Measurements from ENCODE around the gene PIP4P1. TPM values are rescaled to one million over a fixed set of nuclear protein-coding genes. Genes with fewer than 3 reads are reported as not detected.

Gene PIP4P1
- total and polyA plus RNA-seq, 9 of the 15 experiments (the other 6 are each of a cell fraction or from before 2014, with no cell fraction given) = 5.3 to 20.9 (median 10.7) TPM

DNA sequence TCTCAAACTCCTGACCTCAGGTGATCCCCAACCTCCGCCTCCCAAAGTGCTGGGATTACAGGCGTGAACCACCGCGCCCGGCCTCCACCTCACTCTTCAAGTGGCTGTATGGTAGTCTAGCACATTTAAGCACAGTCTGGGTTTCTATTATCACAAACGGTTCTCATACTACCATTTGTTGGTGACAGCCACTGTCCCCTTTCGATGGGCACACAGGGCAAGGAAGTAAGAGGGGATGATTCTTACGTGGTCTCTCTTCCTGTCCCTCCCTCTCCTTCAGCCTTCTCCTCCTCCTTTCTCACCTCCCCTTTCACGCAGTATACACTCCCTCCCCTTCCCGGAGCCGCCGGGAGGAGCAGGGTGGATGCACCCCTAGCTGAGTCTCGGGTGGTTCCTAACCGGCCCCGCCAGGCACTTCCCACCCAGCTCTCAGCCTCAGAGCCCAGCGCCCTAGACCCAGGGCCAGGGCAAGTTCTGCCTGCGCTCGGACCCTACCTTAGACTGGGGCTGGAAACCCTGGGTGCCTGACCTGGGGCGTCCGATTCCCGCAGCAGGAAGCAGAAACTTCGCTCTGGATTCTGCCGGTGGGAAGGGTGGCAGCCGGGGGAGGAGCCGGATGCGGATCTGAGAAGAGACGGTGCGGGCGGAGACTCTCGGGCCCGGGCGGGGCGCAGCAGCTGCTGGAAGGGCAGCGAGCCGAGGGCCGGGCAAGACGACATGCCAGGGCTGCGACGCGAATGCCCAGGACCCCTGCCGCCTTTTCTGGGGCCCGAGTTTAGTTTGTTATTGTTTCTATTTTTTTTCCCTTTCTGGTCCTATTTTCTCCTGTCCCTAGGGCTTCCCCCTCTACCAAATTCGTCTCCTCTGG, 48.1 kb downstream of the PIP4P1 start, which contains the start of gene TEP1 (continued):
- TF ChIP-seq, protein P1, sequence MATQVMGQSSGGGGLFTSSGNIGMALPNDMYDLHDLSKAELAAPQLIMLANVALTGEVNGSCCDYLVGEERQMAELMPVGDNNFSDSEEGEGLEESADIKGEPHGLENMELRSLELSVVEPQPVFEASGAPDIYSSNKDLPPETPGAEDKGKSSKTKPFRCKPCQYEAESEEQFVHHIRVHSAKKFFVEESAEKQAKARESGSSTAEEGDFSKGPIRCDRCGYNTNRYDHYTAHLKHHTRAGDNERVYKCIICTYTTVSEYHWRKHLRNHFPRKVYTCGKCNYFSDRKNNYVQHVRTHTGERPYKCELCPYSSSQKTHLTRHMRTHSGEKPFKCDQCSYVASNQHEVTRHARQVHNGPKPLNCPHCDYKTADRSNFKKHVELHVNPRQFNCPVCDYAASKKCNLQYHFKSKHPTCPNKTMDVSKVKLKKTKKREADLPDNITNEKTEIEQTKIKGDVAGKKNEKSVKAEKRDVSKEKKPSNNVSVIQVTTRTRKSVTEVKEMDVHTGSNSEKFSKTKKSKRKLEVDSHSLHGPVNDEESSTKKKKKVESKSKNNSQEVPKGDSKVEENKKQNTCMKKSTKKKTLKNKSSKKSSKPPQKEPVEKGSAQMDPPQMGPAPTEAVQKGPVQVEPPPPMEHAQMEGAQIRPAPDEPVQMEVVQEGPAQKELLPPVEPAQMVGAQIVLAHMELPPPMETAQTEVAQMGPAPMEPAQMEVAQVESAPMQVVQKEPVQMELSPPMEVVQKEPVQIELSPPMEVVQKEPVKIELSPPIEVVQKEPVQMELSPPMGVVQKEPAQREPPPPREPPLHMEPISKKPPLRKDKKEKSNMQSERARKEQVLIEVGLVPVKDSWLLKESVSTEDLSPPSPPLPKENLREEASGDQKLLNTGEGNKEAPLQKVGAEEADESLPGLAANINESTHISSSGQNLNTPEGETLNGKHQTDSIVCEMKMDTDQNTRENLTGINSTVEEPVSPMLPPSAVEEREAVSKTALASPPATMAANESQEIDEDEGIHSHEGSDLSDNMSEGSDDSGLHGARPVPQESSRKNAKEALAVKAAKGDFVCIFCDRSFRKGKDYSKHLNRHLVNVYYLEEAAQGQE (IDR thresholded peaks at IDR 0.05; ENCODE audit: borderline replicate concordance) = no peak
- TF ChIP-seq, protein P1 (CRISPR knock-in tag; IDR thresholded peaks at IDR 0.05; ENCODE audit: low read depth) = no peak
- no peak for TF ChIP-seq MEIS2 (IDR thresholded peaks at IDR 0.05; ENCODE audit: partially characterized antibody)
- TF ChIP-seq C11orf30 (IDR thresholded peaks at IDR 0.05; ENCODE audit: low read depth) = no peak
- no peak for TF ChIP-seq MAFK (IDR thresholded peaks at IDR 0.05; ENCODE audit: low read length)
- TF ChIP-seq SP1 (CRISPR knock-in tag; IDR thresholded peaks at IDR 0.05) = no peak
- TF ChIP-seq ZBED1 (IDR thresholded peaks at IDR 0.05) = no peak
- TF ChIP-seq NR3C1 (CRISPR knock-in tag; IDR thresholded peaks at IDR 0.05) = no peak
- peak; percentile 52; the same call in 1 of the 2 replicates for TF ChIP-seq ZNF263 (CRISPR knock-in tag; IDR thresholded peaks at IDR 0.05; ENCODE audit: borderline replicate concordance)
- TF ChIP-seq FOS (IDR thresholded peaks at IDR 0.05; ENCODE audit: extremely low read depth, insufficient read length) = no peak
- TF ChIP-seq CHCHD3 (CRISPR knock-in tag; IDR thresholded peaks at IDR 0.05) = no peak
- TF ChIP-seq, protein P2, sequence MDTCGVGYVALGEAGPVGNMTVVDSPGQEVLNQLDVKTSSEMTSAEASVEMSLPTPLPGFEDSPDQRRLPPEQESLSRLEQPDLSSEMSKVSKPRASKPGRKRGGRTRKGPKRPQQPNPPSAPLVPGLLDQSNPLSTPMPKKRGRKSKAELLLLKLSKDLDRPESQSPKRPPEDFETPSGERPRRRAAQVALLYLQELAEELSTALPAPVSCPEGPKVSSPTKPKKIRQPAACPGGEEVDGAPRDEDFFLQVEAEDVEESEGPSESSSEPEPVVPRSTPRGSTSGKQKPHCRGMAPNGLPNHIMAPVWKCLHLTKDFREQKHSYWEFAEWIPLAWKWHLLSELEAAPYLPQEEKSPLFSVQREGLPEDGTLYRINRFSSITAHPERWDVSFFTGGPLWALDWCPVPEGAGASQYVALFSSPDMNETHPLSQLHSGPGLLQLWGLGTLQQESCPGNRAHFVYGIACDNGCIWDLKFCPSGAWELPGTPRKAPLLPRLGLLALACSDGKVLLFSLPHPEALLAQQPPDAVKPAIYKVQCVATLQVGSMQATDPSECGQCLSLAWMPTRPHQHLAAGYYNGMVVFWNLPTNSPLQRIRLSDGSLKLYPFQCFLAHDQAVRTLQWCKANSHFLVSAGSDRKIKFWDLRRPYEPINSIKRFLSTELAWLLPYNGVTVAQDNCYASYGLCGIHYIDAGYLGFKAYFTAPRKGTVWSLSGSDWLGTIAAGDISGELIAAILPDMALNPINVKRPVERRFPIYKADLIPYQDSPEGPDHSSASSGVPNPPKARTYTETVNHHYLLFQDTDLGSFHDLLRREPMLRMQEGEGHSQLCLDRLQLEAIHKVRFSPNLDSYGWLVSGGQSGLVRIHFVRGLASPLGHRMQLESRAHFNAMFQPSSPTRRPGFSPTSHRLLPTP (IDR thresholded peaks at IDR 0.05; ENCODE audit: borderline replicate concordance, extremely low read depth, insufficient read length) = no peak
- no peak for TF ChIP-seq KAT2B (IDR thresholded peaks at IDR 0.05; ENCODE audit: low read depth, low read length)
- no peak for TF ChIP-seq PURB (CRISPR knock-in tag; IDR thresholded peaks at IDR 0.05; ENCODE audit: low read depth)
- TF ChIP-seq FOXK2 (conservative IDR thresholded peaks at IDR 0.05 in 1 of 2, IDR thresholded peaks at IDR 0.05 in 1 of 2; ENCODE audit: low read depth in 2 of 2) = peak in 1 of 2 experiments; percentile 34; a peak in 1 of 4 replicates
- no peak for TF ChIP-seq NFATC3 (IDR thresholded peaks at IDR 0.05)
- no peak for TF ChIP-seq HNRNPUL1 (IDR thresholded peaks at IDR 0.05; ENCODE audit: low read length)
- no peak for TF ChIP-seq GTF2F1 (IDR thresholded peaks at IDR 0.05; ENCODE audit: low read depth, low read length)
